H9 (cell line): ENCODE results near the gene TCEAL9. TPM values are rescaled to one million over a fixed set of nuclear protein-coding genes. Genes with fewer than 3 reads are reported as not detected.
A peak's percentile ranks its signal among the peaks of the same experiment; 100 is the strongest.

ENCODE experiments used
- DNase-seq: peaks from one replicate; pipeline ENCODE4 v3.0.0-alpha.2; 2017
- H2AFZ ChIP-seq: one replicate; pipeline ENCODE4 v1.6.1; 2013; ENCODE audit warnings: mild to moderate bottlenecking, low read length, control low read depth, moderate library complexity
- H2AK5ac ChIP-seq: 2 replicates; pipeline ENCODE4 v1.6.1; 2013; ENCODE audit warnings: low read length, control low read depth, mixed read lengths; ENCODE audit not compliant: insufficient read length
- H2BK120ac ChIP-seq: one replicate; pipeline ENCODE4 v1.6.1; 2013; ENCODE audit warnings: low read depth, mild to moderate bottlenecking, low read length, control low read depth, inconsistent platforms; ENCODE audit not compliant: poor library complexity, severe bottlenecking
- H2BK12ac ChIP-seq: 2 replicates; pipeline ENCODE4 v1.6.1; 2013; ENCODE audit warnings: low read length, control low read depth, mixed read lengths, low read depth; ENCODE audit not compliant: insufficient read length
- H2BK15ac ChIP-seq: 2 replicates; pipeline ENCODE4 v1.6.1; 2013; ENCODE audit warnings: low read depth, low read length, control low read depth
- H2BK20ac ChIP-seq: one replicate; pipeline ENCODE4 v1.6.1; 2013; ENCODE audit warnings: low read depth, mild to moderate bottlenecking, low read length, control low read depth, inconsistent platforms; ENCODE audit not compliant: poor library complexity, severe bottlenecking
- H2BK5ac ChIP-seq: 2 replicates; pipeline ENCODE4 v1.6.1; 2013; ENCODE audit warnings: low read length, control low read depth, mixed read lengths; ENCODE audit not compliant: insufficient read length
- H3K14ac ChIP-seq: 2 replicates; pipeline ENCODE4 v1.6.1; 2013; ENCODE audit warnings: low read length, control low read depth; ENCODE audit not compliant: insufficient read depth
- H3K18ac ChIP-seq: 2 replicates; pipeline ENCODE4 v1.6.1; 2013; ENCODE audit warnings: low read depth, mild to moderate bottlenecking, mixed read lengths, low read length, control low read depth; ENCODE audit not compliant: insufficient read length
- H3K23ac ChIP-seq: 2 replicates; pipeline ENCODE4 v1.6.1; 2013; ENCODE audit warnings: low read length, control low read depth, mixed read lengths, low read depth; ENCODE audit not compliant: insufficient read length
- H3K23me2 ChIP-seq: 2 replicates; pipeline ENCODE4 v1.6.1; 2013; ENCODE audit warnings: low read depth, mild to moderate bottlenecking, mixed read lengths, low read length, control low read depth; ENCODE audit not compliant: insufficient read length, poor library complexity, severe bottlenecking
- H3K27ac ChIP-seq: 2 replicates; pipeline ENCODE4 v1.5.1; 2013; ENCODE audit warnings: low read length, control low read depth, mixed read lengths, low read depth; ENCODE audit not compliant: insufficient read length
- H3K27me3 ChIP-seq: 2 replicates; pipeline ENCODE4 v1.6.1; 2013; ENCODE audit warnings: low read length, control low read depth, inconsistent platforms; ENCODE audit not compliant: insufficient read depth
- H3K4ac ChIP-seq: 2 replicates; pipeline ENCODE4 v1.6.1; 2013; ENCODE audit warnings: low read depth, mild to moderate bottlenecking, control low read depth, inconsistent platforms, low read length, moderate library complexity
- H3K4me1 ChIP-seq: 2 replicates; pipeline ENCODE4 v1.6.1; 2013; ENCODE audit warnings: low read length, control low read depth, inconsistent platforms; ENCODE audit not compliant: insufficient read depth
- H3K4me2 ChIP-seq: 2 replicates; pipeline ENCODE4 v1.6.1; 2013; ENCODE audit warnings: low read length, control low read depth, mixed read lengths; ENCODE audit not compliant: insufficient read length, insufficient read depth
- H3K56ac ChIP-seq: 2 replicates; pipeline ENCODE4 v1.6.1; 2013; ENCODE audit warnings: low read depth, mild to moderate bottlenecking, mixed read lengths, low read length, control low read depth; ENCODE audit not compliant: insufficient read length
- H3K79me1 ChIP-seq: 2 replicates; pipeline ENCODE4 v1.6.1; 2013; ENCODE audit warnings: low read depth, mild to moderate bottlenecking, moderate library complexity, low read length, control low read depth, inconsistent platforms; ENCODE audit not compliant: insufficient read depth, poor library complexity, severe bottlenecking
- H3K79me2 ChIP-seq: 2 replicates; pipeline ENCODE4 v1.6.1; 2013; ENCODE audit warnings: low read length, control low read depth, inconsistent platforms; ENCODE audit not compliant: insufficient read depth
- H3K9ac ChIP-seq: 2 replicates; pipeline ENCODE4 v1.6.1; 2013; ENCODE audit warnings: low read length, control low read depth, mixed read lengths; ENCODE audit not compliant: insufficient read length; ENCODE audit errors: extremely low read depth
- H3K9me3 ChIP-seq: one replicate; pipeline ENCODE4 v1.6.1; 2013; ENCODE audit warnings: low read depth, low read length, inconsistent platforms; ENCODE audit not compliant: control insufficient read depth
- H3T11ph ChIP-seq: one replicate; pipeline ENCODE4 v1.6.1; 2013; ENCODE audit warnings: mild to moderate bottlenecking, low read length, control low read depth, inconsistent platforms
- H4K20me1 ChIP-seq: one replicate; pipeline ENCODE4 v1.6.1; 2013; ENCODE audit not compliant: control insufficient read depth, insufficient read length, insufficient read depth
- H4K5ac ChIP-seq: 2 replicates; pipeline ENCODE4 v1.6.1; 2013; ENCODE audit warnings: low read depth, mild to moderate bottlenecking, mixed read lengths, low read length, control low read depth; ENCODE audit not compliant: insufficient read length
- H4K8ac ChIP-seq: replicated peaks from 2 replicates; pipeline ENCODE4 v1.6.1; 2013; ENCODE audit warnings: low read length, control low read depth, mixed read lengths, low read depth; ENCODE audit not compliant: insufficient read length
- H4K91ac ChIP-seq: 2 replicates; pipeline ENCODE4 v1.6.1; 2013; ENCODE audit warnings: low read depth, mild to moderate bottlenecking, moderate library complexity, mixed read lengths, low read length, control low read depth; ENCODE audit not compliant: insufficient read length
- H3K27ac Mint-ChIP-seq, 3 experiments: 2 replicates in 2 of 3; 3 replicates in 1 of 3; pipeline ENCODE4 v1.8.0; 2020 to 2021; ENCODE audit warnings: mixed read lengths in 3 of 3, mild to moderate bottlenecking in 1 of 3, moderate library complexity in 1 of 3
- H3K27me3 Mint-ChIP-seq: 2 replicates; pipeline ENCODE4 v1.8.0; 2021; ENCODE audit warnings: low read depth, mild to moderate bottlenecking, moderate library complexity, mixed read lengths
- H3K36me3 Mint-ChIP-seq, 3 experiments: 2 replicates in 2 of 3; 3 replicates in 1 of 3; pipeline ENCODE4 v1.8.0; 2020 to 2021; ENCODE audit warnings: low read depth in 3 of 3, mixed read lengths in 3 of 3; ENCODE audit not compliant: insufficient read depth in 1 of 3
- H3K4me1 Mint-ChIP-seq, 2 experiments: 2 replicates each; pipeline ENCODE4 v1.8.0; 2020; ENCODE audit warnings: mixed read lengths in 2 of 2
- H3K4me3 Mint-ChIP-seq, 2 experiments: 2 replicates in 1 of 2; 3 replicates in 1 of 2; pipeline ENCODE4 v1.8.0; 2020 to 2021; ENCODE audit warnings: mild to moderate bottlenecking in 2 of 2, mixed read lengths in 2 of 2, moderate library complexity in 1 of 2
- H3K9me3 Mint-ChIP-seq, 2 experiments: 2 replicates in 1 of 2; 3 replicates in 1 of 2; pipeline ENCODE4 v1.8.0; 2020; ENCODE audit warnings: mild to moderate bottlenecking in 2 of 2, mixed read lengths in 2 of 2, moderate library complexity in 1 of 2
- CTCF ChIP-seq: fragments of 200-600 bp; sonication (generic); conservative IDR thresholded peaks from 3 replicates; pipeline ENCODE4 v1.8.0; 2021; ENCODE audit warnings: antibody characterized with exemption, mild to moderate bottlenecking
- WGBS: extraction: QIAGEN DNeasy Blood & Tissue Kit; methylation state at CpG from one replicate; pipeline ENCODE4 v1.1.7; 2013; ENCODE audit warnings: missing lambda C conversion rate, low lambda C conversion rate, mixed read lengths; ENCODE audit not compliant: insufficient read length; ENCODE audit errors: extremely low coverage; 5-methylcytosine and 5-hydroxymethylcytosine counted together
- total RNA-seq: library from RNA; stranded (reverse); gene quantifications from 2 replicates; pipeline ENCODE4 v1.2.1, GENCODE V29; 2021

TCEAL9 gene
- total RNA-seq, 1 experiment from 2014 or later, result 30.5 TPM

GRCh38 chrX:103404231-103405008 lies 48.1 kb downstream of the TCEAL9 start:
- H3K27ac ChIP-seq, result no peak overlapping the region
- no peaks in the 10 kb centered on the region for H3K27me3 ChIP-seq
- no peak for TF ChIP-seq CTCF
- H3K79me2 ChIP-seq, result no peaks in the 10 kb centered on the region
- H3K23ac ChIP-seq, result no peak overlapping the region
- no peak overlapping the region for H4K5ac ChIP-seq
- Mint-ChIP-seq H3K27me3 (peaks cover 5% of the 10 kb centered on the region; the same call in 1 of the 2 replicates), H3K27ac (peak overlapping the region; percentile 52 to 98 (median 95); a peak in 5 of 7 replicates), H3K9me3 (peaks cover 0 to 46% of the 10 kb centered on the region in 2 experiments; a peak in 4 of 5 replicates), H3K4me3 (peak overlapping the region; percentile 89 to 97), H3K4me1 (peaks cover 4 to 9% of the 10 kb centered on the region in 2 experiments), H3K36me3 (peaks cover 0 to 7% (median 6%) of the 10 kb centered on the region in 3 experiments; a peak in 4 of 7 replicates)
- H3K4me1 ChIP-seq, result no peaks in the 10 kb centered on the region
- H3K23me2 ChIP-seq, result no peaks in the 10 kb centered on the region
- H3T11ph ChIP-seq, result no peak overlapping the region
- H2AK5ac ChIP-seq, result no peak overlapping the region
- no peak overlapping the region for H2BK5ac ChIP-seq
- H3K18ac ChIP-seq, result peak overlapping the region; percentile 79
- no peak overlapping the region for H2AFZ ChIP-seq
- no peak overlapping the region for H2BK15ac ChIP-seq
- DNase-seq, result peak; percentile 91
- no peaks in the 10 kb centered on the region for H4K20me1 ChIP-seq
- H3K9ac ChIP-seq, result peak overlapping the region; percentile 66
- H3K4ac ChIP-seq, result no peak overlapping the region
- H2BK120ac ChIP-seq, result no peak overlapping the region
- no peak overlapping the region for H4K8ac ChIP-seq
- no CpG with 5 or more reads among the region's 19 CpGs for whole genome bisulfite sequencing
- peak overlapping the region; percentile 88 for H3K4me2 ChIP-seq
- H3K56ac ChIP-seq, result no peak overlapping the region
- H4K91ac ChIP-seq, result no peak overlapping the region
- H2BK20ac ChIP-seq, result no peak overlapping the region
- peak overlapping the region; percentile 72; the same call in 1 of the 2 replicates for H3K14ac ChIP-seq
- H3K9me3 ChIP-seq, result peaks cover 3% of the 10 kb centered on the region
- no peak overlapping the region for H2BK12ac ChIP-seq
- no peaks in the 10 kb centered on the region for H3K79me1 ChIP-seq
